Activated CD8-positive, alpha-beta memory T cell treated with anti-CD3 and anti-CD28 coated beads for 1 hour (primary cell): ENCODE measurements around the gene MRPS34.
"Not testable (repeated sequence)": the region's sequence is repeated elsewhere in the genome, so short reads cannot be mapped to it uniquely, and the experiment has no call there.

Source experiments
- DNase-seq, 2 donors: peaks; one replicate each; pipeline ENCODE4 v3.0.0-alpha.2; 2020; ENCODE audit warnings: low read depth in 1 of 2; ENCODE audit errors: extremely low read depth in 1 of 2

MRPS34 gene

DNA sequence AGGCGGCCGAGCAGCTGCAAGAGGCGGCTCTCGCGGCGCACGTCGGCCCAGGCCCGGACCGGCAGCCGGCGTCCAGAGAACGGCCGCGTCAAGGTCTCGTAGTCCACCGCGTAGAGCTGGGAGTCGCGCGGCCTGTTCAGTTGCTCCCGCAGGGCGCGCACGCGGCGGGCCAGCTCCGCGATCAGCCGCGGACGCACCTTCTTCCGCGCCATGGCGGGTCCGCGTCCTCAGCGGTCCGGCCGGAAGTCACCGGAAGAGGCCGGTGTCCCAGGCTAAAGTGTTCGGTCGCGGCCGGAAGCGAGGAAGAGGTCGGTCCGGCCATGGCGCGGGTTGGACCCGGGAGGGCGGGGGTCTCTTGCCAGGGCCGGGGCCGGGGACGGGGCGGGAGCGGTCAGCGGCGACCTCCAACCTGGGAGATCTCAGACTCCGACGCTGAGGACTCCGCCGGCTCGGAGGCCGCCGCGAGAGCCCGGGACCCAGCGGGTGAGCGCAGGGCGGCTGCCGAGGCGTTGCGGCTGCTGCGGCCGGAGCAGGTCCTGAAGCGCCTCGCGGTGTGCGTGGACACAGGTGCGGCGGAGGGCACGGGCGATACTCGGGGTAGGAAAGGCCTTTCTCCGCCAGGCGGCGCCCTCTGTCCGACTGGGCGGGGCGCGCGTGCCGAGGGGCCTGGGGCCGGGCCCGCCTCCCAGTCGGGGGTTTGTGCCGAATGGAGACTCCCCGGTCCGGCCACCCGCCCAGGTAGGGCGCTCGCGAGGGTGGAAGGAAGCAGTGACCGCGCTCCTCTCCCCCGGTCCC is at the start of gene MRPS34:
MRPS34 (minus strand) TSS at position 227 of the 795 bp plus-strand sequence; CDS start at position 212, 15 bp downstream.
- DNase-seq: peak; percentile 44 to 69

DNA sequence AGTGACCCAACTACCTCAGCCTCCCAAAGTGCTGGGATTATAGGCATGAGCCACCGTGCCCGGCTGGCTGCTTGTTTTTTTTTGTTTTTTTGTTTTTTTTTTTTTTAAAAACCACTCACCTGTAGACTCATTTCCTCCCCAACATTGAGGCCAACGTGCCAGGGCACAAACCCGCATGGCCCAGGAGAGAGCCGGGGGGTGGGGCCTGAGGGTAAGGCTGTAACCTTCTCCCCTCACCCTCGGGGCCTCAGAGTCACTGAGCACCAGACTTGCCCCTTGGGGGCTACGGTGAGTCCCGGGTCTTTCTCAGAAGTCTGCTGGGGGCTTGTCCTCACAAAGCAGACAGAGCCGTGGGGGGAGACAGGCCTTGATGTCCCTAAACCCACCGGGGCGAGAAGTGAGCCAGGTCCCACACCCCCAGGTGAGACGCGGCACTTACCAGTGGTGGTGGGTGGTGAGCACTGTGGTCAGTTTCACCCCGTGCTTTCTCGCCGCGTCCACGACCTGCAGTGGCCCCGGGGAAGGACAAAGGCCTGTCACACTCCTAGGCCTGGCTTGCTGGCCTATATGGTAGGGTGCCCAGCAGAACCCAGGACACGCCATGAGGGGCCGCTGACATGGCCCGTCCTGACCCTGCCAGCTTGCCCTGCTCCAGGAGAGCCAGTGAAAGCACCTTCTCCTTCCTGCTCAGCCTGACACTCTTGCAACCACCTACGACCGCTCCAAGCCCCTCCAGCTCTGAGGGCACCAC is 49.1 kb upstream of the MRPS34 start:
- no peak for DNase-seq

DNA sequence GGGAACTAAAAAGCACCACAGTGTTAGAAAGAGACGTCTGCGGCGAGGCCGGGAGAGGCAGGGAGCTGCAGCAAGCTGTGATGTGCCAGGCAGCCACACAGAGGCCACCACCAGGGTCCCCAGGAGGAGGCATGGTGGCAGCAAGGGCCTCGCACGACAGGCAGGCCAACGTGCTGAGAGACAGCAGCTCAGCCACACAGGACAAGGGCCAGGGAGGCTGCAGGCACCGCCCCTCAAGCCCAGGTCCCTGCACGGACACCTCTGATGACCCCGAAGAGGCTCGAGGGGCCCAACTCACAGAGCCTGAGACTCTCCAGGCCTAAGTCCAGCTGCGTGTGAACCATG is 48.0 kb upstream of the MRPS34 start:
- DNase-seq: no peak

DNA sequence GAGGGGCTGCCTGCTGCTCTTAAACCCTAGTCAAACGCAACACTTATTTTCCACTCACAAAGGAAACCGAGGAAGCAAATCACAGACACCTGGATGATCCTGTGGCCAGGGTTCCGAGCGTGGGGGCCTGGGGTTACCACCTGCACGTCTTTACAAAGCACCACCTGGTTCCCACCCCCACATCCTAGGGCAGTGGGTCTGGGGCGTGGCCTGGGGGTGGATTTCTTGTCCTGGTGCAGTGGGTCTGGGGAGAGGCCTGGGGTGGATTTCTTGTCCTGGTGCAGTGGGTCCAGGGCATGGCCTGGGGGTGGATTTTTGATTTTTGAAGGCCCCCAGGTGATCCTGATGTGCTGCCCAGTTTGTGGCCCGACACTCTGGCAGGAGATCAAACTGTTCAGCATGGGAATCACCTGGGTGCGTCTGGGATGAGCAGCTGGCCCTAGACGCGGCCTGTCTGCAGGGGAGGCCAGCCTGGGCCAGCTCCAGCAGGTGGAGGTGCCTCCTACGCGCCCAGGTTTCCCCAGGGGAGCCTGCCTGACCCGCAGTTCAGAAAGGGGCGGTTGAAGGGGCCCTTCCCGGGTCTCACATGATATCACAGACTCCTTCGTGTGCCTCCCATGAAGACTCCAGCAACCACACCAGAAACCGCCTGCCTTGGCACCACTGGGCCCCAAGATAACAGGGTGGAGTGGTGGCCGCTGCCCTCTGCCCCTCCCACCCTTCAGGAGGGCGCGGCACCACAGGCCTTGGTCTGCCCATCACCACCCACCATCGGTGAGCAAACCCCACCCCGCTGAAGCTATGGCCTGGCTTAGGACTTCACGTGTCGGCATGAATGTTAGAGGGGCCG is 47.4 kb upstream of the MRPS34 start:
- DNase-seq: no peak

DNA sequence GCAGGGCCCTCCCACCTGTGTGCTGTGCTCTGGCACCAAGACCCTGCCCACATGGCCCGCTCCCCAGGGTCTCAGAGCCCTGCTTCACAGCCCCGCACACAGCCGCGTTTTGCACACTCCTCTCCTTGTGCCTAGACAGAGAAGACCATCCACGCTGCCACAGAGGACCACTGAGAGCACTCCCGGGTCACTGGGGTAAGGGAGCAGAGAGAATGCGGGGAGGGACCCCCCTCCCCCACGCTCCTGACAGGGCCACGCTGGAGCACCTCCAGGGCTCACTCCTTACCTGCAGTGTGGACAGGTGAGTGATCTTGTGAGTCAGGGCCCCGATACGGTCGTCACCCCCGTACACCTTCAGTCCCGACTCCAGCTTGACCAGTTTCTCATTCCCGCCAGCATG is 46.7 kb upstream of the MRPS34 start:
- no peak for DNase-seq

DNA sequence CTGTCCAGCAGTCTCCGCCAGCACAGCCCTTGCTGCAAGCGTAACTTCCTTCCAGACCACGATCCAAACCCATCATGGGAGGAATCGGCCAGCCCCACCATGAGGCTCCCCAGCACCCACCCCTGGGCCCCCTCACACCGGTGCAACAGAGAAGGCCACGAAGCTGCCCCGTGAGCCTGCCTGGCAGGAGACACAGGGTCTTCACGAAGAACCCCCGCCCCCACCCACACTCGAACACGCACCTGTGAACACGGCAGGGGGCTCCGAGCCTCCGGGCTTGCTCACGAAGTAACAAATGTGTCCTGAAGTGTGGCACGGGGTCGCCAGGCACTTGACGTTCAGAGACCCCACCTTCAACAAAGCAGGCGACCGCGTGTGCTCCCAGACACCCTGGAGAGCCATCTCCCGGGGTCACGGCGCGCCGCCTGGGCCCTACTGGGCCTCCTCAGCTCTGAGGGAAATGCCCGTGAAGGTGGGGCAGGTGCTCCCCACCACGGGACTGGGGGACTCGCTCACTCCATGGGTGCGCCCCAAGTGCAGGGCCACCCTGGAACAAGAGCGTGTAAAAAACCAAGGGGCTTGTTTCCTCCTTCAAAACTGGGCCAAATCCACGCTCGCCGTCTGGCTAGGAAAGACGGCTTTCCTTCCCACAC is 46.1 kb upstream of the MRPS34 start:
- DNase-seq: no peak

DNA sequence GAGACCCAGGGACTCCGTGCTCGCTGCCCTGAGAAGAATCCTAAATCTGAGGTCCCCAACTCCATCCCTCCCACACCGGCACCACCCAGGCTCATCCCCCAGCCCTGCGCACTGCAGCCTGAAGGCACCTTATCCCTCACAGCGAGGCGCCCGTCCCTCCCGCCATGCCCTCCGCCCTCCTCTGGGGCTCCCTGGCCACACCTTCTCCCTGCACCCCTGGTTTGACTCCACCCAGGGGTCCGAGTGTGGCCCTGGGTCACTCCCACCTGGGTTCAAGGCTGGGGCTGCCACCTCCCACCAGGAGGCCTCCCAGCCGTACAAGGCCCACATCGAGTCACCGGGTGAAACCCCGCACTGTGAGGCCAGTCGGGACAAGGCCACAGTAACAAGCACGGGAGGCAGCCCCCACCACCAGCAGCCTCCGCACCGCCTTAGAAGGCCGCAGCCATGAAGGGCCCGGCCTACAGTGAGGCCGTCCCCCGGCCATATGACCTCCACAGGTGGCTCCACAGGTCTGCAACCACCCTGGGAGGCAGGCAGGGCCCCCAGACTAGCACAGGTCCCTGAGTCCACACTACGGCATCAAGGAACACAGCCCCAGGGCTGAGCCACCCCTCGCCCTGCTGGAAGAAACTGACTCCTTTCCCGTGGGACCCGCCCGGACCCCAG is 45.4 kb upstream of the MRPS34 start:
- no peak for DNase-seq

DNA sequence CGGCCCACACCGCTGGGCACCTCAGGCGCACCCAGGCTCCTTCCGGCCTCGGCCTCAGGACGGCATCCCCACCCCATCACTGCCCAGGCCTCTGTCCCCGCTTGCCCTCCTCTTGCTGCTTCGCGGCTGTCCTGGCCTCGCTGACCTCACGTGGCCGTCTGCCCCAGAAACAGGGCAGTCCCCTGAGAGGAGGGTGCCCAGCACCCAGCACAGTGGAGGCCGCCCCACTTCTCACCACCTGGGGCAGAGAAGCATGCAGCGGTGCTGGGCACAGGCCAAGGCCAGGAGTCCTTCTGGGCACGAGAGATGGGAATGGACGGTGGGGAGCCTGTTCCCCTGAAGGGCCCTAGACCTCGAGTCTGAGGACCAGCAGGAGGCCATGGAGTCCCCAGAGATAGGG is 44.8 kb upstream of the MRPS34 start:
- DNase-seq: no peak

DNA sequence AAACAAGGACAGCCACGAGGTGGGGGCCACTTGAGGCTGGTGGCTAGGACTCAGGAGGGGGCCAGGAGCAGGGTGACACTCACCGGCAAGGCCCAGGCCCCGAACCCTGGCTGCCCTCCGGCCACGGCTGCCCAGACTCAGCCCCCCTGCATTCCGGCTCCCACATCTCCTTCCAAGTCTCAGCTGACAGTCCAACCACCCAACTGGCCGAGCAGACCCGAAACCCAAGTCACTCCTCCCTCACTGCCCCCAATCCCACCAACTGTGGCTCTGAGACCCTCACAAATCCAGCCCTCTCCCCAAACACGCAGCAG is 44.3 kb upstream of the MRPS34 start:
- DNase-seq: no peak

DNA sequence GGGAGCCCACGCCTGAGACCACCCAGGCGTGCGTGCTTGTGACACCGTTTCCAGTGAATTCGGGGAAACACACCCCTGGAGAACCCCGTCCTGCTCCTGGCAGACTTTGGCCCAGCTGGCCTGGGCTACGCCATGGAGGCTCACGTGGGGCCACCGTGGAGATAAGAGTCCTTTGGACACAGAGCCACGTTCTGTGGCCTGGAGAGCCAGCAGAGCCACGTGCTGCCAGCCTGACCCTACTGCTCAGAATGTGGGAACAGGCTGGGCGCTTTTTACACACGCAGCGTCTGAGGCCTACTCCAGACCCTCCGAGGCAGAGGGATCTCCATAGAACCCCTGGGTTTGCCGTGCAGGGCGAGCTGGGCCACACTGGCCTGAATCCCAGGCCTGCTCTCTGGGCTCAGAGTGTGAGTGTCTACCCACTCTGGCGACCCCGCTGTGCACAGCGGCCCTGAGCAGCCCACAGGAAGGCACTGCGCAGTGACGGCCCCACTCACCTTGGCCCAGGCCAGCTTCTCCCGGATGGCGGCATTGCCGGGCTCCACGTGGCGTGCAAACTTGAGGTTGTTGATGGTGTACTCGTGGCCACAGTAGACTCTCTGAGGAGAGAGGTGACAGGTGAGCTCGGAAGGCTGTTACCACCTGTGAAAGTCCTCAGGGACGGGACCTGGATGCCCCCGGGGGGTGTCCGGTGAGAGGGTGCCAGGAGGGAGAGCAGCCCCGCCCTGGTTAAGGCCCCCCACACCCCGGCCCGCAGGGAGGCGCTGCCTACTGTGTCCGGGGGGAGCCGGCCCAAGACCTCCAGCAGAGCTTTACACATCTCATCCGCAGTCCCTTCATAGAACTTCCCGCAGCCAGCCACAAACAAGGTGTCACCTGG is 43.7 kb upstream of the MRPS34 start:
- DNase-seq: no peak

DNA sequence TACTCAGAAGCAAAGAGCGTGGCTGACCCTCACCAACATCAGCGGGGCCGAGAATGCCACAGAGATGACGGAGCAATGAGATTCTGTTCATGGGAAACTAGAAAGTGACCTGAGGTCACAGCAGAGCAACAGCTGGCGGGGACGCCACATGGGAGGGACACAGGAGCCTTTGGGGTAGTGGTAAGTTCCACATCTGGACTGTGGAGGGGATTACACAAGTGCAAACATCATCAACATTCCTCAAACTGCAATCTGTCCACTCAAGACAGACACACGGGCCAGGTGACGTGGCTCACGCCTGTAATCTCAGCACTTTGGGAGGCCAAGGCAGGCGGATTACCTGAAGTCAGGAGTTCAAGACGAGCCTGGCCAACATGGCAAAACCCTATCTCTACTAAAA is 42.5 kb upstream of the MRPS34 start:
- no peak for DNase-seq

DNA sequence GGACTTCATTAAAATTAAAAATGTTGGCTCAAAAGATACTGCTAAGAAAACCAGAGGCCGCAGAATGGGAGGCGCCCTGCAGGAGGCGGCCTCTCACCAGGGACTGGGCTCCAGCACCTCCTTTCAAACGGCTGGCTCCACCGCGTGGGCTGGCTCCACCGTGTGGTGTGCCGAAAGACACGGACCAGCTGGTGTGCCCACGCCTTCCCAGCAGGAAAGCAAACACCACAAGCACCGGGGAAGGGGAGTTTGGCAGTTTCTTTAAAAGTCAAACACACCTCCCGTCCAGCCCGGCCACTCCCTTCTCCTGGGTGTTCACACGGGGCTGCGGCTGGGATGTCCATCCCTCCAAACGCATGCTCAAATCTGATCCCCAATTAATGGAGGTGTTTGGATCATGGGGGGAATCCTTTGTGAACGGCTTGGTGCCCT is 39.8 kb upstream of the MRPS34 start:
- DNase-seq: no peak

DNA sequence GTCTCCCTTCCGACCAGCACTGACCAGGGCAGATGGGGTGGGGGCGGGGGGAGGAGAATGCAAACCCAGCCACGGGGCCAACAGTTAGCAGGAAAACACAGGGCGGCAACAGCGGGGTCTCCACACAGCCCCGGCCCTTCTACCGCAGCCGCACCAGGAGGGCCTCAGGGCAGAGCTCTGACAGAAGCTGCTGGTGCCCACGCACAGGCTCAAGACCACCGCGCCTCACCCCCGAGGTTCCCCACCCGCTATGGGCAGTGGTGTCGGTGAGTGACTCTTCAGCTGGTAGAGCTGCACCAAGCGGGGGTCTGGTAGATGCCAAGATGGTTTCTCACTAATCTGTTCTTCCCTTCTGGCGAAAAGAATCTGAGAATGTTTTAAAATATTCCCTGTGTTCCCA is 37.6 kb upstream of the MRPS34 start:
- DNase-seq: no peak

DNA sequence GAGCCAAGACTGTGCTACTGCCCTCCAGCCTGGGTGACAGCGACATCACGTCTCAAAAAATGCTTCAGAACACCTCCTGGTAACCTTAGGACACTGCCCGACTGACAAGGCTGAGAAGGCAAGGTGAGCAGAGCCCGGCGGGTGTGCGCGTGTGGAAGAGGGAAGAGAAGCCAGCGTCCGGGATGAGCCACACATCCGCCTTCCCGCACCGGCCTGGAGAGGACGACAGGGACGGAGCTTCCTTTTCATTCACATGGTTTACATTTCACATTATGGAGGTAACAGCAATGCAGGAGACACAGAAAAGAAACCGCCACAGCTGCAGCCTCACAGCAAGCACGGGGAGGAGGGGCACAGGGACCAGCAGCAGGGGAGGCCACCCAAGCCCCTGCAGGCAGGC is 37.2 kb upstream of the MRPS34 start:
- DNase-seq: no peak

DNA sequence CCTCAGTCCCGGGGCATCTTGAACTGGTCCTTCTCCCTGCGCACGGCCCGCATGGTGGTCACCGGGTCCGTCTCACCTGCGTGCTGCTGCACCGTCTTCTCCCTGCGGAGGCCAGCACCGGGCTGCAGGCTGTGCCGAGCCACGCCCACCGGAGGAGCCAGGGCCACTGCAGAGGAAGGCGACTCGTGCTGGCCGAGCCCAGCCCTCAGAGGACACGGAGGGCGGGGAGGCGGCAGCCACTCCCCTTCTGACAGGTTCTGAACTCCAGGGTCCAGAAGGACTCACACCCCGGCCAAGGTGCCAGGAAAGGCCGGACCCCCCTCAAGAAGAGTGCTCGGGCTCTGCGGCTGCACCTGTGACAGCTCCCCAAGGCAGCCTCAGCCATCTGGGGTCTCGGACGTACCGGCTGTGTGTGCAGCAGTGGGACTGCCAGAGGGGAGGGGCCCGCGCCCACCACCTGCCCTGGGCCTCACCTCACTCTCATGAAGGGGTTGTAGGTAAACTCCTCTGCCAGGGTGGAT is 36.4 kb upstream of the MRPS34 start:
- no peak for DNase-seq

DNA sequence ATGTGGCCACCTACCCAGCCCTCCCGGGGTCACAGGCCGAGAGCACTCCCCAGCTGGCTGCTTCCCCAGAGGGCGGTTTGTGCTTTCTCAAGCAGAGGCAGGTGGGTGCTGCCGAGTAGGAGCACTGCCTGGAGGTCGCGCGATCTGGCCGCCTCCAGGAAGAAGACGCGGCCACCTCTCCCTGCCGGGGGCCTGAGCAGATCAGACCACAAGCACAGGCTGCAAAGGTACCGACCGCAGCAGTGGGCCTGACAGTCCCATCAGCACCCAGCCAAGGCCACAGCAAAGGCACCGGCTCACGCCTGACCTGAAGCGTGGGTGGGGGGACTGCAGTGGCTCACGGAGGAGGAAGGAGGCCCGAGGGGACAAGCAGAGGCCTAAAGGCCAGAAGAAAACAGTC is 35.8 kb upstream of the MRPS34 start:
- DNase-seq: no peak

DNA sequence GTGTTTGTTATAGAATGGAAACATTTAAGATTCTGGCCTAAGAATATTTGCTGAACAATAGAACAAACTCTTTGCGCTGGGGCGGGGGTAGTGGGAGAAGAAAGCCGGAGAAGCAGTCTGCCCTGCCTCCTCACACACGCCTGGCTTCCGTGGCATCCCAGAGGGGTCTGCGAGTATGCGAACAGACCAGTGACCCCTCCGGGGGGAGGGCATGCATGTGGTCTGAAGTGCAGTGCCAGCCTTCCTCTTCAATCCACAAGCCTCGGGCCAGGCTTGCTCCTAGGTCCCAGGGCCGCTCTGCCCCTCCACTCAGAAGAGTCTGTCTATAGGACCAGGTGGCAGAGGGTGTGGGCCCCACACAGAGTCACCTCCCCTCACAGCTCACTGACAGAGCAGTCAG is 34.7 kb upstream of the MRPS34 start:
- no peak for DNase-seq

DNA sequence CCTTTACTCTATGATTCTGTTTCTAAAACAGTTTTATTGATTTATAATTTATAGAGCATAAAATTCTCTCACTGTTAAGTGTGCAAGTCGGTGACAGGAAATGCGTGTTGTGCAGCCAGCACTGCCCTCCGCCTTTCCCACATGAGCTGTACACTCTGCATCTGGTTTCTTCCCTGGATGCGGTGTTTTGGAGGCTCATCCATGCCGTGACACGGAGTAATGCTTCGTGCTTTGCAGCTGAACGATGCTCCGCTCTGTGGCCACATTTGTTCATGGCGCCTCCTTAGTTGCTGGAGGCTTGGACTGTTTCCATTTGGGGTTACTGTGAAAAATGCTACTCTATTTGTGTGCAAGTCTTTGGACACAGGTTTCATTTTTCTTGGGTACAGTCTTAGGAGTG is 27.8 kb upstream of the MRPS34 start:
- DNase-seq: no peak

DNA sequence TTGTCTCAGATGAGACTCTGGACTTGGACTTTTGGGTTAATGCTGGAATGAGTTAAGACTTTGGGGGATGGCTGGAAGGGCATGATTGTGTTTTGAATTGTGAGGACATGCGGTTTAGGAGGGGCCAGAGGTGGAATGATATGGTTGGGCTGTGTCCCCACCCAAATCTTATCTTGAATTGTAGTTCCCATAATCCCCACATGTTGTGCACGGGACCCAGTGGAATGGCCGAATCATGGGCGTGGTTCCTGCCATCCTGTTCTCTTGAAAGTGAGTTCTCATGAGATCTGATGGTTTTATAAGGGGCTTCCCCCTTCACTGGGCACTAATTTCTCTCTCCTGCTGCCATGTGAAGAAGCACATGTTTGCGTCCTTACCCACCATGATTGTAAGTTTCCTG is 26.3 kb upstream of the MRPS34 start:
- not testable (repeated sequence) for DNase-seq
